Heart left ventricle (tissue), 13 donors: ENCODE results near the gene CPNE4.

ENCODE experiments used
- CTCF ChIP-seq, 12 donors: fragments of 200-600 bp; sonication (generic) in 4 of 12; IDR thresholded peaks; one replicate each; pipeline versions ENCODE4 v1.5.0 to v1.8.0; 2018 to 2022; ENCODE audit warnings: antibody characterized with exemption in 12 of 12, mild to moderate bottlenecking in 5 of 12
- POLR2A ChIP-seq, 2 donors: fragments of 450-650 bp; IDR thresholded peaks; one replicate each; pipeline ENCODE4 v1.6.1; 2017; ENCODE audit warnings: antibody characterized with exemption in 2 of 2, mild to moderate bottlenecking in 2 of 2, moderate library complexity in 2 of 2
- donor health status: ischemic (EF 13 %, LVEDD 7.1; RV severe dilation, severe dysfunction).
- donor health status: DM: no; HTN: yes; CAD: no.
- donor health status: DM: no; HTN: no; CAD: no.
- donor health status: ischemic (EF 25% LVEDD 6.9; RV normal size, moderate dysfunction).
- donor health status: ischemic (EF 25% LVEDD 5.7; RV mildly dilated, moderate dysfunction).
- donor health status: ischemic (EF 35%, LVEDD 5.7; RV mildly dilated, moderate dysfunction).
- donor health status: nonischemic (EF 11% LVEDD 7.7; RV severe dilation, severe dysfunction).
- donor health status: DM: yes; HTN: yes; CAD: no.
- donor health status: PGD.
- donor health status: ischemic (EF 29% LVEDD 5.4; RV normal size, mild dysfunction).
- donor health status: nonischemic (EF 23%, LVEDD 6.1; RV moderate dilation, normal function).

- TF ChIP-seq CTCF (IDR thresholded peaks at IDR 0.05) (no peak), POLR2A (IDR thresholded peaks at IDR 0.05) (no peak)
These were observed 184.6 kb downstream of the CPNE4 start for GRCh38 chr3:131850223-131850622.
